Activated CD8-positive, alpha-beta memory T cell treated with anti-CD3 and anti-CD28 coated beads, Interleukin-2, amount 50 U/mL, for 48 hours (primary cell): Measurements from ENCODE around the gene GEMIN4.
"Not testable (repeated sequence)": the region's sequence is repeated elsewhere in the genome, so short reads cannot be mapped to it uniquely, and the experiment has no call there.

Experiments
- DNase-seq: peaks from one replicate; pipeline ENCODE4 v3.0.0-alpha.2; 2020

Gene GEMIN4

DNA sequence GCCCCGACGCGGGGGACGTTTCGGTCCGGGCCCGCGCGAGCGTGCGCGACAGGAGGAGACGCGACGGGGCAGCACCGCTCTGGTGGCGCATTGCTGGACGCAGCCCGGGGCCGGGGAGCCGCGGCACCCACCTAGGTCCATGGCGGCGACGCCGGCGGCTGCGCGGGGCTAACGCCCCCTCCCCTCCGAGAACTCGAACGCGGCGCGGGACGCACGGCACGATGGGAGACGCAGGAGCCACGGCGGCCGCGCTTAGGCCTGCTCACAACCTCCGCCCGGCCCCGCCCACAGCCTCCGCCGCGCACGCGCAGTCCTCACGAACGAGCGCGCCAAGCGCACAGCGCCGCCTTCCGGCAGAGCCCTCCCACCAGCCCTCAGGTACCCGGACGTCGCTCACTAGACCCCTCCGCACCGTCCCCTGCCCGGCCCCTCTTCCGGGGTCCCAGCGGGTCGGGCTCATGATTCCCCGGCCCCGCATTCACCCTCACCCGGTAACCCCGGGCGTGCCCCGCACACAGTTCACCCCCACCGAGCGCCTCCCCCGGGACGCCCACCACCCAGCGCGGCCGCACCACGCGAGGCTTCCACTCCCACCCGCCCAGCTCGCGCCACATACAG, at the start of gene GEMIN4:
GEMIN4 (minus strand) TSS at position 263 of the 618 bp plus-strand sequence; CDS start at position 141, 122 bp downstream.
- peak; percentile 100 for DNase-seq

GRCh38 chr17:801660-802059, 49.6 kb upstream of the GEMIN4 start:
- DNase-seq, result no peak

DNA sequence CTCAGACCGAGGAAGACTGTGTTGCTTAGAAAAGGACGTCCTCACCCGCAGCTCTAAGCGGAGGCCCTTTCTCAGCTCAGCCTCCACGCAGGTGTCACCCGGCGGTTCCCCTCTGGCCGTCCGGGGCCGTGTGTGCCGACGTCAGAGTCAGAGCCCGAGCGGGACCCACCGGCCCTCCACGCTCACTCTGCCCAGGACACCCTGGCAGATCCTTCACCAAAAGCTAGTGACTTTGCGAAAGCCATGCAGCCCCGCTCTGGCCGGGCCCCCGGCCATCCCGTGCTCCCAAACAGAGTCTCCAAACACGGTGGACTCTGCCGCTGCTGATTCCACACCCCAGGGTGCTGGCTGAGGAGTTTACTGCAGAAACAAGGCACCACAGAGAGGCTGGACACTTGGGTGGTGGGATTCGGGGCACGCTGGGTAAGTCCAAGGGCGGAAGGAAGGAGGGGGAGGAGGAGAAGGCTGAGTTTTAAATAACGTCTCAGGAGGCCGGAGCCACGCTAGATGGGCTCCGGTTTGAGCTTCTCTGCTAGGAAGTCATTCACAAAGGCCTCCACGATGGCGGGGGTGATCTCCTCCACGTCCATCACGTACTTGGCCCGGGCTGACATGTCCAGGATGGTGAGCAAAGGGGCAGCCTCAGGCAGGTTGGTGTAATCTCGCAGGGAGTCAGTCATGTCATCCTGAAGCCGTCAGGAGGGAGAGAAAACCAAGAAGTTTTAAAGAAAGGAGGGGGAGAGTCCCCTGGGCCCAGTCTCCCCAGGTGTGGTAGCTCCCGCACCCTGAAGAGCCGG, 48.6 kb upstream of the GEMIN4 start:
- DNase-seq, result no peak

- DNase-seq, result no peak
These were observed 47.2 kb upstream of the GEMIN4 start for GRCh38 chr17:799261-799660.

DNA sequence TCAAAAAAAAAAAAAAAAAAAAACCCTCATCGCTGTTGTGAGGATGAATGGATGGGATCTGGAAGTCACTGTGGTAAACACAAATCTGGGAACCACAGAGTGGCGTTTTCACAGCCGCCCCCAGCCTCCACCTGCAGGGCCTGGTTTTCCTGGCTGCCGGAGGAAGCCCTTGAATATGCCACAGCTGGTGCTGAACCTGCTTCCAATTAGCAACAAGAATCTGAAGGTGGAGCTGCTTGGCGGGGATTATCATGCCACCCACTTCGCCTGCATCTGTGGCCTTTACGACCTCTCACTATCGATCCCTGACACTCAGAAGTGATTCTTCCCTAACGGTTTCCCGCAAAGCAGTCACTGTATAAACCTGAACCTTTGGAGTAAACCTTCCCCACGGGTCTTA, 46.2 kb upstream of the GEMIN4 start:
- no peak for DNase-seq

DNA sequence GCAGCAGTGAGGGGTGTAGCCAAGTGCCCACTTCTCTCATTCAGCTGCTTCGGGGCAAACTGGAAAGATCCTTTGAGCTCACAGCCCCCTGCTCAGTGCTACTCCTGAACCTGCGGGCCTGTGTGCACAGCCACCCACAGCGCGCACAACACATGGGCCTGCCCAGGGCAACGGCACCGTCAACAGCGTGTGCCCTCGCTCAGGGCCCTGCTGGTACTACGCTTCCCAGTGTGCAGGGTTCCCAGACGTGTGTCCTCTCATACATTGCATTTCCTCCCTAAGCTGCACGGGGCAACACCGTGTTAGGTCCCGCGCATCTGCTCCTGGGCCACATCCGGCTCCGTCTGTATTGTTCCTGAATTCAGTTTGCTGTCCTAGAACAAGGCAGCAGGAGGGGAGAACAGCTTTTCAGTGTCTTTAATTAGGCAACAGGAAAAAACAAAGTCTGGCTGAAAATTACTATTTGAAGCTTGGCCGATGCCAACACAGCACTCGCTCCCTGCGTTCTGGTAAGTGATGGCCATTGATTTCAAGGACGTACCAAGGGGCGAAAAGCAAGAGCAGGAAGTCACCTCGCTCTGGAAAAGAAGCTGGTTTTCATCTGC, 45.3 kb upstream of the GEMIN4 start:
- no peak for DNase-seq

DNA sequence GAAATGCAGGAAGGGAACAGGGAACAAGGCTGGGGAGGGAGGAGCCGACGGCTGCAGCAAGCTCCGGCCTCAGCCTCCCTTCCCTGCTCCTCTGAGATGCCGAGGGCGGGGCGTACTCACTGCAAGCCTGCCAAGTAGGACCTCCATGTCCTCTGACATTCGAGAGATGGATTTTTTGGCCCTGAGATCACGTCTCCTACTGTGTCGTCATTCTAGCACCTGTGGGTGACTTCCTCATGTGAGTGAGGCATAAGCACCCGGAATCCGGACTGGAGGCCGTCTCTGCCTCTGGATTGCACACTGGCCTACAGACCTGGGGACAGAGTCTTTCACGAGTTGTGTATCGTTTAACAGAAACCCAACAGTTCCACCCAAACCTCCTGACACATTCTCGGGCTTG, 44.5 kb upstream of the GEMIN4 start:
- DNase-seq, result no peak

GRCh38 chr17:795721-796120, 43.7 kb upstream of the GEMIN4 start:
- no peak for DNase-seq

DNA sequence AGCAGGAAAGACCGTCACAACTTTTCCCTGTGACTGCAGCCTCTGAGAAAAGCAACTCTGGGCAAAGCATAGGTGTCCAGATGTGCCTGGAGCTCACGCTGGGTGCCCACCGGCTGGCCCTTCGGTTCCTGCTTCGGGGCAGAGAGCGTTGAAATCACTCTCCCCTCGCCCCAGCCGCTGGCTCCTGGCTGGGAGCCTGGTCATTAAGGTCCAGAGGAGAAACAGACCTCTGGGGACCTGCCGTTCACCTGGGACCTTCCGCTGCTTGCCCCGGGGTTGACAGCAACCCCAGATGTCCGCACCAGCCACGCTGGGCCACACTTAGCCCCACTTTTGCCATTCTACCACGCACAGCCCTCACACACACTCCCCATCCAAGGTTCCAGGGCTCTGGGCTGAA, 43.2 kb upstream of the GEMIN4 start:
- no peak for DNase-seq

DNA sequence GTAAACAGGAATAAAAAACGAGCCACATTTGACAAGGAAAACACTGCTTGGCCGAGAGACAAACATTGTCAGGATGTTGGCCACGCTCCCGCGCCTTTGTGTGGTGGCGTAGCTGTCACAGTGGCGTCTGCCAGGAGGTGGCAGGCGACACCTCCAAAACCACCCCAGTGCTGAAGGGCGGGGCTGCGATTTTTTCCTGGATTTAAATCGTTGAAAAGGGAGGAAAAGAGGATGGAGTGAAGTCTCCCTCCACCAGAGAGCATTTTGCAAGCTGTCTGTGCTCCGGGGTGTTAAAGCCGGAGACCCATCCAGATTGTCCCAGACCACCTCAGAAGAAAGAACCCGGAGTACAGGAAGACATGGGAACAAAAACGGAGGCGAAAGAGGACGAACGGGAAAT, 42.8 kb upstream of the GEMIN4 start:
- peak; percentile 68 for DNase-seq

- DNase-seq, result no peak
These were observed 40.2 kb upstream of the GEMIN4 start for GRCh38 chr17:792277-792676.

- no peak for DNase-seq
These were observed 39.8 kb upstream of the GEMIN4 start for GRCh38 chr17:791829-792228.

- not testable (repeated sequence) for DNase-seq
These were observed 38.8 kb upstream of the GEMIN4 start for GRCh38 chr17:790874-791247.

- not testable (repeated sequence) for DNase-seq
These were observed 38.1 kb upstream of the GEMIN4 start for GRCh38 chr17:789931-790873.

DNA sequence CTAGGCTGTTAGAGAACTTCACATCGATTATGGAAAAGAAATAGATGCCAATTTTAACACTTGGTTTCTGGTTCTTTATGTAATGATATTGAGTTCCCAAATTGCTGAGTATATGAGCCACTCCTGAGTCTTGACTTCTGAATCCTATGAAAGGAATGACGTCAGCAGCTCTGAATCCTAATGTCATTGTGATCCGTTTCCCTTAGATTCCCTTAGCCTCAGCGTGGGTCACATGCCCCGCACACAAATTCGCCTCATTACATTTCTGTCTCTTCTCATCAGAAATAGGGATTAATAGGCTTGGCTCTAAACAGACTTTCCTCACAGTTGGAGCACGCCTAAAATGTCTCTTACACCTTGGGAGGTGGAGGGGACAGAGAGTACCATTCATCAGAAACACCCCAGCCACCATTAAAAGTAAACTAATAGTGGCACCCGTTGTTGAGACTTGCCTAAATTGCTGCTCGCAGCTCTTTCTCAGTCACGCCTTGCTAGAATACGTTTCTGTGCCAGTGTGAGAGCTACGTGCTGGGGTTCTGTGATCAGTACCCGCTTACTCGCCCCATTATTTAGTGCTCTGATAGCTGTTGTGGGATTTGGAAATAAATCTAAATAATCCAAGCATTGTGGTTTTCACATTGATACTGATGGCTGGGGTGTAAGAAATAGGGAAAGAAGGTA, 37.2 kb upstream of the GEMIN4 start:
- DNase-seq, result no peak

DNA sequence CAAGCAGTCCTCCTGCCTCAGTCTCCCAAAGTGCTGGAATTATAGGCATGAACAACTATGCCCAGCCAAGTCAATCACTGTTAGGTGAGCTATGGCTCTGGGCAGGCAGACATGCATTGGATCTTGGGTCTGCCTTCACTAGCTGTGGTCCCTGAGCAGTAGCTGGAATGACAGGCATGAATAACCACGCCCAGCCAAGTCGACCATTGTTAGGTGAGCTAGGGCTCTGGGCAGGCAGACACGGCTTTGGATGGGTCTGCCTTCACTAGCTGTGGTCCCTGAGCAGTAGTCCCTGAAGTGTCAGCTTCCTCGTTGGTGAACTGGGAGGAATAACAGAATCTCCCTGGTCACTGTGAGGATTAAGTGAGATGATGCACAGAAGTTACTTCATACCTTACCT, 36.5 kb upstream of the GEMIN4 start:
- DNase-seq, result no peak

DNA sequence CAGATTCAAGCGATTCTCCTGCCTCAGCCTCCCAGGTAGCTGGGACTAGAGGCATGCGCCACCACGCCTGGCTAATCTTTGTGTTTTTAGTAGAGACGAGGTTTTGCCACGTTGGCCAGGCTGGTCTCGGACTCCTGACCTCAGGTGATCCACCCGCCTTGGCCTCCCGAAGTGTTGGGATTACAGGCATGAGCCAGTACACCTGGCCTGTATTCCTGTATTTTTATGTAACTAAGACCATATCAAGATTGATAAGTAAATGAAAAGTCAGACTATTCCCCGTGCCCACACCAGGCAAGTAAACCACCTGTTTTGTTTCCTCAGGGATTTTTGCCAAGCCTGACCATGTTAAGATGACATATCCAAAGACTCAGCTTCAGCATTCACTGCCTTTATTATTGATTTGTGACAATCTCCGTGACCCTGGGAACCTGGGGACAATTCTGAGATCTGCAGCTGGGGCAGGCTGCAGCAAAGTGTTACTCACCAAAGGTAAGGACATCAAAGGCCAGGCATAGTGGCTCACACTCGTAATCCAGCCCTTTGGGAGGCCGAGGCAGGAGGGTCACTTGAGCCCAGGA, 35.7 kb upstream of the GEMIN4 start:
- no peak for DNase-seq

GRCh38 chr17:785901-786300, 33.8 kb upstream of the GEMIN4 start:
- DNase-seq, result not testable (repeated sequence)

GRCh38 chr17:784143-784542, 32.1 kb upstream of the GEMIN4 start:
- DNase-seq, result no peak

DNA sequence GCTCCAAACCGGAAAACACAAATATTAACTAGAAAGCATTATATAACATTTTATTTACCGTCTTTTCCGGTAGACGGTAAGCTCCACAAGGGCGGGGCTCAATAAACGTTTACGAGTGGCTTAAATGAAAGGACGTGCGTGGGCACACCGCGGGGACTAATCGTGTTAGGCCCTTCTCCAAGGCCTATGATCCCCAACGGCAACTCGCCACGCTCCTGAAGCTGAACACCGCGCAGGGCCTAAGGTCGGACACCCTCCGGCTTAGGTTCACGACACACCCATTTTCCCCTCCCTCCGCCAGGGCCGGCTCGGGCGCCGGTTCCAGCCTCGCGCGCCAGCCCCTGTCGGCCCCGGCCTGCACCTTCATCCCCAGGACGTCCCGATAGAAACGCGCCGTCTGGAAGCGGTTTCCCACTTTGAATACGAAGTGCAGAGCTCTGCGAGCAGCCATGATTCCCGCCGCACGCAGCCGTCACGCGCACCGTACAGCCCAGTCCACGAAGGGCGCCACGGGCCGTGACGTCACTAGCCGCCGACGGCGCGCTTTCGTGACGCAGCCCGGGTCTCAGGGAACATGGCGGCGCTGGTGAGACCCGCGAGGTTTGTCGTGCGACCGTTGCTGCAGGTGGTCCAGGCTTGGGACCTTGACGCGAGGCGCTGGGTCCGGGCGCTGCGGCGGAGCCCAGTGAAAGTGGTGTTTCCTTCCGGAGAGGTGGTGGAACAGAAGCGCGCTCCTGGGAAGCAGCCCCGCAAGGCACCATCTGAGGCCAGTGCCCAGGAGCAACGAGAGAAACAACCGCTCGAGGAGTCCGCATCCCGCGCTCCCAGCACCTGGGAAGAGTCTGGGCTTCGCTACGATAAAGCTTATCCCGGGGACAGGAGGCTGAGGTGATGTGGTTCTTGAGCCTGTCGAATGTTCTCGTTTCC, 30.0 kb upstream of the GEMIN4 start, which contains the start of the genes GLOD4 and MRM3:
GLOD4 (minus strand) TSS at position 476 of the 927 bp plus-strand sequence; CDS start at position 451, 25 bp downstream.
MRM3 (plus strand) TSS at position 549 of the 927 bp plus-strand sequence; CDS start at position 575, 26 bp downstream.
- peak; percentile 100 for DNase-seq

GRCh38 chr17:778096-778495, 26.0 kb upstream of the GEMIN4 start:
- DNase-seq, result no peak
